ENCODE results near the gene LPIN1. TPM values are rescaled to one million over a fixed set of nuclear protein-coding genes. Genes with fewer than 3 reads are reported as not detected.

Gene LPIN1
- total RNA-seq, 1 experiment from 2014 or later, result 13.9 TPM

DNA sequence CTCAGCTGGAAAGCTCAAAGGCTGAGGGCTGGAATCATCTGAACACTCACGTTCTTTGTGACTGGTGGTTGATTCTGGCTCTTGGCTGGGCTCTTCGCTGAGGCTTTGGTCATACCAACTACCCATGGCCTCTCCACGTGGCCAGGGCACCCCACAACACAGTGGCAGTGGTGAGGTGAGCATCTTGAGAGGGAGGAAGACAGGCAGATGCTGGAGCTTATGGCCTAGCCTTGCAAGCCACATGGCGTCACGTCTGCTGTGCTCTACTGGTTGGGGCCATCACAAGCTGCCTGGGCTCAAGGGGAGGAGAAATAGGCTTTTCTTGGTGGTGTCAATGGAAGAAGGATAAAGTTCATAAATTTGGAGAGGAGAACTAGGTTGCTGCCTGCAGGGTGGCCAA is 19.6 kb downstream of the LPIN1 start:
- ATAC-seq, result no peak
- no peak for DNase-seq (ENCODE audit: low spot score)
- ChIA-PET CTCF (interaction anchor here (0.7 kb wide), 1 partner anchor 19 kb away, joined by 4 read pairs; no protein-coding TSS in a partner anchor), POLR2A (no interaction called here)
- H3K4me1 Mint-ChIP-seq, result peaks cover 11% of the 10 kb centered on the region
- TF ChIP-seq TEAD1 (CRISPR knock-in tag; IDR thresholded peaks at IDR 0.05) (no peak), RELA (CRISPR knock-in tag; IDR thresholded peaks at IDR 0.05; ENCODE audit: borderline replicate concordance) (no peak)
- TF ChIP-seq, protein P1, sequence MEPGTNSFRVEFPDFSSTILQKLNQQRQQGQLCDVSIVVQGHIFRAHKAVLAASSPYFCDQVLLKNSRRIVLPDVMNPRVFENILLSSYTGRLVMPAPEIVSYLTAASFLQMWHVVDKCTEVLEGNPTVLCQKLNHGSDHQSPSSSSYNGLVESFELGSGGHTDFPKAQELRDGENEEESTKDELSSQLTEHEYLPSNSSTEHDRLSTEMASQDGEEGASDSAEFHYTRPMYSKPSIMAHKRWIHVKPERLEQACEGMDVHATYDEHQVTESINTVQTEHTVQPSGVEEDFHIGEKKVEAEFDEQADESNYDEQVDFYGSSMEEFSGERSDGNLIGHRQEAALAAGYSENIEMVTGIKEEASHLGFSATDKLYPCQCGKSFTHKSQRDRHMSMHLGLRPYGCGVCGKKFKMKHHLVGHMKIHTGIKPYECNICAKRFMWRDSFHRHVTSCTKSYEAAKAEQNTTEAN (CRISPR knock-in tag; IDR thresholded peaks at IDR 0.05), result no peak
- no peak overlapping the region for H3K27ac Mint-ChIP-seq
- H3K4me3 Mint-ChIP-seq, result no peak overlapping the region
- no peaks in the 10 kb centered on the region for H3K27me3 Mint-ChIP-seq (ENCODE audit: low read depth)
- peaks cover 5% of the 10 kb centered on the region for H3K9me3 Mint-ChIP-seq
- H3K36me3 Mint-ChIP-seq, result peaks cover 48% of the 10 kb centered on the region

DNA sequence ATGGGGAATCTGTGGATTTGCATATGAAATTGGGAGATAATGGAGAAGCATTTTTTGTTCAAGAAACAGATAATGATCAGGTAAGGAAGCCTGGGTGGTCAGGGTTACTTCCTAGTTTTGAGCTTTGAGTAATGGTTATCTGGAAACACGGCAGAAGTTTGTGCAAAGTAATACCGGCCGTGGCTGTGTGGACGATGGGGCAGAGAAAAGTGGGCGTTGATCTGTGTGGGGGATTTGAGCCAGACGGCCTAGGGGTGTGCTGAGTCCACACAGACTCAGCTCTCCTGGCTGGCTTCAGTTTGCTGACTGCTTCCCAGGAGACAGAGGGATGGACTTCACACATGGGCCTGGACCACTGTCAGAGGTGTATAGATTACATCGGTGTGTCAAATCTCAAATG is 21.3 kb downstream of the LPIN1 start:
- H3K9me3 Mint-ChIP-seq, result peaks cover 11% of the 10 kb centered on the region
- DNase-seq (ENCODE audit: low spot score), result no peak
- ATAC-seq, result no peak
- H3K27me3 Mint-ChIP-seq (ENCODE audit: low read depth), result no peaks in the 10 kb centered on the region
- TF ChIP-seq ZNF512 (CRISPR knock-in tag; IDR thresholded peaks at IDR 0.05; ENCODE audit: borderline replicate concordance) (no peak), E2F4 (CRISPR knock-in tag; IDR thresholded peaks at IDR 0.05; ENCODE audit: borderline replicate concordance, low read depth) (no peak), ELF4 (CRISPR knock-in tag; IDR thresholded peaks at IDR 0.05; ENCODE audit: low read depth) (no peak), SMAD3 (CRISPR knock-in tag; IDR thresholded peaks at IDR 0.05; ENCODE audit: borderline replicate concordance) (no peak), MYBL2 (CRISPR knock-in tag; IDR thresholded peaks at IDR 0.05) (no peak), CREM (CRISPR knock-in tag; IDR thresholded peaks at IDR 0.05) (no peak), ZNF232 (CRISPR knock-in tag; IDR thresholded peaks at IDR 0.05) (no peak), HMGA2 (CRISPR knock-in tag; IDR thresholded peaks at IDR 0.05) (no peak), OVOL2 (CRISPR knock-in tag; IDR thresholded peaks at IDR 0.05; ENCODE audit: borderline replicate concordance) (no peak), NFYB (CRISPR knock-in tag; conservative IDR thresholded peaks at IDR 0.05; ENCODE audit: low read depth) (no peak), JUN (CRISPR knock-in tag; IDR thresholded peaks at IDR 0.05) (no peak)
- TF ChIP-seq, protein P2, sequence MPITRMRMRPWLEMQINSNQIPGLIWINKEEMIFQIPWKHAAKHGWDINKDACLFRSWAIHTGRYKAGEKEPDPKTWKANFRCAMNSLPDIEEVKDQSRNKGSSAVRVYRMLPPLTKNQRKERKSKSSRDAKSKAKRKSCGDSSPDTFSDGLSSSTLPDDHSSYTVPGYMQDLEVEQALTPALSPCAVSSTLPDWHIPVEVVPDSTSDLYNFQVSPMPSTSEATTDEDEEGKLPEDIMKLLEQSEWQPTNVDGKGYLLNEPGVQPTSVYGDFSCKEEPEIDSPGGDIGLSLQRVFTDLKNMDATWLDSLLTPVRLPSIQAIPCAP (CRISPR knock-in tag; IDR thresholded peaks at IDR 0.05), result no peak
- TF ChIP-seq, protein P3, sequence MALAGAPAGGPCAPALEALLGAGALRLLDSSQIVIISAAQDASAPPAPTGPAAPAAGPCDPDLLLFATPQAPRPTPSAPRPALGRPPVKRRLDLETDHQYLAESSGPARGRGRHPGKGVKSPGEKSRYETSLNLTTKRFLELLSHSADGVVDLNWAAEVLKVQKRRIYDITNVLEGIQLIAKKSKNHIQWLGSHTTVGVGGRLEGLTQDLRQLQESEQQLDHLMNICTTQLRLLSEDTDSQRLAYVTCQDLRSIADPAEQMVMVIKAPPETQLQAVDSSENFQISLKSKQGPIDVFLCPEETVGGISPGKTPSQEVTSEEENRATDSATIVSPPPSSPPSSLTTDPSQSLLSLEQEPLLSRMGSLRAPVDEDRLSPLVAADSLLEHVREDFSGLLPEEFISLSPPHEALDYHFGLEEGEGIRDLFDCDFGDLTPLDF (CRISPR knock-in tag; IDR thresholded peaks at IDR 0.05), result no peak
- TF ChIP-seq, protein P4, sequence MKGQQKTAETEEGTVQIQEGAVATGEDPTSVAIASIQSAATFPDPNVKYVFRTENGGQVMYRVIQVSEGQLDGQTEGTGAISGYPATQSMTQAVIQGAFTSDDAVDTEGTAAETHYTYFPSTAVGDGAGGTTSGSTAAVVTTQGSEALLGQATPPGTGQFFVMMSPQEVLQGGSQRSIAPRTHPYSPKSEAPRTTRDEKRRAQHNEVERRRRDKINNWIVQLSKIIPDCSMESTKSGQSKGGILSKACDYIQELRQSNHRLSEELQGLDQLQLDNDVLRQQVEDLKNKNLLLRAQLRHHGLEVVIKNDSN (CRISPR knock-in tag; IDR thresholded peaks at IDR 0.05), result no peak
- TF ChIP-seq, protein P5, sequence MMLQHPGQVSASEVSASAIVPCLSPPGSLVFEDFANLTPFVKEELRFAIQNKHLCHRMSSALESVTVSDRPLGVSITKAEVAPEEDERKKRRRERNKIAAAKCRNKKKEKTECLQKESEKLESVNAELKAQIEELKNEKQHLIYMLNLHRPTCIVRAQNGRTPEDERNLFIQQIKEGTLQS (CRISPR knock-in tag; conservative IDR thresholded peaks at IDR 0.05), result no peak
- TF ChIP-seq, protein P1 (CRISPR knock-in tag; IDR thresholded peaks at IDR 0.05), result no peak
- no peak overlapping the region for H3K27ac Mint-ChIP-seq
- no peaks in the 10 kb centered on the region for H3K4me1 Mint-ChIP-seq
- CTCF ChIA-PET, result interaction anchor here (1.9 kb wide), 1 partner anchor 12 kb away, joined by 4 read pairs; no protein-coding TSS in a partner anchor
- H3K36me3 Mint-ChIP-seq, result peaks cover 57% of the 10 kb centered on the region
- no peak overlapping the region for H3K4me3 Mint-ChIP-seq
- POLR2A ChIA-PET, result no interaction called here
